ENCODE measurements around the gene PLD1.

The PLD1 gene

DNA sequence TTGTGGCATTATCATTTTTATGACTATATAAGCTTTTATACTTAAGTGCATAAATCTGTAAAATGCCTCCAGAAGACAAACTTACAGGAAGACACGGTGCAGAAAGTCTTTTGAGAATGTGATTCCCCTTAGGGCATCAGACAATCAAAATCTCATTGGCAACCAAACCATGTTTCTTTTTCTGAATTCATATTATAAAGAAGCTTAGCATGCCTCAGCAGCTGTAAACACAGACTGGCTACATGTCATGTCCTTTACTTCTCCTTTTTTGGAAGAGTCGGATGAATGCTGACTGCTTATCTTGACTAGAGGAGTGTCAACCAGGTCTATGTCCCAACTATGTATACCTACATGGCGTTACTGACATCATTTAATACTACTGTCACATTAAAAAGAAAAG, 150.1 kb downstream of the PLD1 start:
- Histone ChIP-seq H3K36me3 (ENCODE audit: control insufficient read depth, insufficient read depth, low read length) (no peaks in the 10 kb centered on the region; the same call in 1 of the 2 replicates), H3K27me3 (replicated peaks; ENCODE audit: control insufficient read depth, insufficient read depth, low read length) (no peaks in the 10 kb centered on the region), H3K4me3 (replicated peaks; ENCODE audit: low read depth, low read length) (no peak overlapping the region)
- TF ChIP-seq, protein P1, sequence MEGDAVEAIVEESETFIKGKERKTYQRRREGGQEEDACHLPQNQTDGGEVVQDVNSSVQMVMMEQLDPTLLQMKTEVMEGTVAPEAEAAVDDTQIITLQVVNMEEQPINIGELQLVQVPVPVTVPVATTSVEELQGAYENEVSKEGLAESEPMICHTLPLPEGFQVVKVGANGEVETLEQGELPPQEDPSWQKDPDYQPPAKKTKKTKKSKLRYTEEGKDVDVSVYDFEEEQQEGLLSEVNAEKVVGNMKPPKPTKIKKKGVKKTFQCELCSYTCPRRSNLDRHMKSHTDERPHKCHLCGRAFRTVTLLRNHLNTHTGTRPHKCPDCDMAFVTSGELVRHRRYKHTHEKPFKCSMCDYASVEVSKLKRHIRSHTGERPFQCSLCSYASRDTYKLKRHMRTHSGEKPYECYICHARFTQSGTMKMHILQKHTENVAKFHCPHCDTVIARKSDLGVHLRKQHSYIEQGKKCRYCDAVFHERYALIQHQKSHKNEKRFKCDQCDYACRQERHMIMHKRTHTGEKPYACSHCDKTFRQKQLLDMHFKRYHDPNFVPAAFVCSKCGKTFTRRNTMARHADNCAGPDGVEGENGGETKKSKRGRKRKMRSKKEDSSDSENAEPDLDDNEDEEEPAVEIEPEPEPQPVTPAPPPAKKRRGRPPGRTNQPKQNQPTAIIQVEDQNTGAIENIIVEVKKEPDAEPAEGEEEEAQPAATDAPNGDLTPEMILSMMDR (IDR thresholded peaks at IDR 0.05; ENCODE audit: insufficient read depth, low read length, poor library complexity, severe bottlenecking): no peak
- DNase-seq (ENCODE audit: extremely low read depth, insufficient read length): no peak

DNA sequence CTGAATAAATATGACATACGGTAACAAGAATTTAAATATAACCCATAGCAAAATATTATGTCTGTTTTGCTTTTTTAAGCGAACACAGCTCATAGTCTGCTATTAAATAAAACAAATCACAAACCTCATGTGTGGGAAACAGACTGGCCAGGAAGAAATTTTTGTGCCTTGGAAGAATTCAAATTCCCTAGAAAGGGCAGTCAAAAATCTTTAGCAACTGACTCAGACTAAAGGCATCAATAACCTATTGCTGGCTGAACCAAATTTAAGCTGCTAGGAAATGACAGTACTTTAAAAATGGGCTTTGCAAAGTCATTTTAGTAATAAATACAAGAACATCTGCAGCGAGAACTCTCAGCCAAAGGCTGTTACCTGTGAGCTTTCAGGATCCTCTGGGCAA, 151.4 kb downstream of the PLD1 start:
- H3K27me3 ChIP-seq (replicated peaks; ENCODE audit: control insufficient read depth, insufficient read depth, low read length): no peaks in the 10 kb centered on the region
- DNase-seq (ENCODE audit: extremely low read depth, insufficient read length): no peak
- no peak overlapping the region for H3K4me3 ChIP-seq (replicated peaks; ENCODE audit: low read depth, low read length)
- no peaks in the 10 kb centered on the region; the same call in 1 of the 2 replicates for H3K36me3 ChIP-seq (ENCODE audit: control insufficient read depth, insufficient read depth, low read length)
- TF ChIP-seq, protein P1 (IDR thresholded peaks at IDR 0.05; ENCODE audit: insufficient read depth, low read length, poor library complexity, severe bottlenecking): no peak

DNA sequence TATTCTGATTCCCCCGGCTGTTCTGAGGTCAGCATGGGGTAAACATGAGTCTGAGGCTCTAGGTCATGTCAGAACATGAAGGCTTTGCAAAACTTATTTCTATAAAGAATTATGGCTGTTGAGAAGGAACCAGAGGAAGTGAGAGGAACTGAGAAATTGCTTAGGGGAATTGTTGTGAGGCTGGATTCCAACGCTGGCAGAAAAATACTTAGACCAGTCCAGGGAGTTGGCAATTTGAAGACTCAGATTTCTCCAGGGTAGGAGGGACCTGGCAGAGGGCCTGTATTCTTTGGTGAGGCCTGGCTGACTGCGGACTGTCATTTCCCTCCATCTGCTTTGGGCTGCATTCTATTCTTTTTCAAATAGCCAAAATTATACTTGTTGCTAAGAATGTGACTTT, 155.5 kb downstream of the PLD1 start:
- no peak for DNase-seq (ENCODE audit: extremely low read depth, insufficient read length)
- Histone ChIP-seq H3K36me3 (ENCODE audit: control insufficient read depth, insufficient read depth, low read length) (no peaks in the 10 kb centered on the region; the same call in 1 of the 2 replicates), H3K27me3 (replicated peaks; ENCODE audit: control insufficient read depth, insufficient read depth, low read length) (no peaks in the 10 kb centered on the region), H3K4me3 (replicated peaks; ENCODE audit: low read depth, low read length) (no peak overlapping the region)
- TF ChIP-seq, protein P1 (IDR thresholded peaks at IDR 0.05; ENCODE audit: insufficient read depth, low read length, poor library complexity, severe bottlenecking): no peak

DNA sequence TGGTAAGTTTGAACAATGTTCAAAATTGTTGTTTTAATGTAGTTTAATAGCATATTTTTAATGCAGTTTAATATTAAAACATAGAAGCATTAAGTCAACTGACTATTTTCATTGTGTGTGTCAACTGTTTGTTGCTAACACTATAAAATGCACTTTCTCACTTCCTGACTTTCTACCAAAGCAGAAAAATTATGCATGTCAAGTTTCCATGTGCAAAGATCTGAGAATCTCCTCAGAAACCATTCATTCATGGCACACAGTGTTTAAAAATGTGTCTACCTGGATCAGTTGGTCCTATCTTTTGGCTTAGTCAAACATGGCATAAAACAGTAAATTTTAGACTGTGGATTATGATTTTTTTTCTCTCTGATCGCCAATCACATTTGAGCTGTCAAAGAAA, 156.0 kb downstream of the PLD1 start:
- no peak overlapping the region for H3K4me3 ChIP-seq (replicated peaks; ENCODE audit: low read depth, low read length)
- no peaks in the 10 kb centered on the region for H3K27me3 ChIP-seq (replicated peaks; ENCODE audit: control insufficient read depth, insufficient read depth, low read length)
- no peak for DNase-seq (ENCODE audit: extremely low read depth, insufficient read length)
- H3K36me3 ChIP-seq (ENCODE audit: control insufficient read depth, insufficient read depth, low read length): no peaks in the 10 kb centered on the region; the same call in 1 of the 2 replicates
- TF ChIP-seq, protein P1 (IDR thresholded peaks at IDR 0.05; ENCODE audit: insufficient read depth, low read length, poor library complexity, severe bottlenecking): no peak

DNA sequence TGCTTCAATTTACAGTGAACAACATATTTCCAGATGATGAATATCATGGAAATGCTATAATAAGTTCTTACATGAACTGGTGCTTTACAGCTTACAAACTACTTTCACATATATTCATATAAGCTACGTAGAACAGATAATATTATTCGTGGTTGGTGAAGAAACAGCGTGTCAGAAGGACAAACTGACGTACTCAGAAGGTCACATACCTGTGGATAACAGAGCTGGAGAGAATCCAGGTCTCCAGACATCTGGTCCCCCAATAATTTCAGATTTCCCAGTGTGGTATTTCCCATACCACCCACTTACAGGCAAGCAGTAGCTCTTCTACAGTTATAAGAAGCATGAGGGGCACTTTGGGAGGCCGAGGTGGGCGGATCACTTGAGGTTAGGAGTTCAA, 156.6 kb downstream of the PLD1 start:
- Histone ChIP-seq H3K27me3 (replicated peaks; ENCODE audit: control insufficient read depth, insufficient read depth, low read length) (no peaks in the 10 kb centered on the region), H3K4me3 (replicated peaks; ENCODE audit: low read depth, low read length) (no peak overlapping the region), H3K36me3 (ENCODE audit: control insufficient read depth, insufficient read depth, low read length) (no peaks in the 10 kb centered on the region)
- TF ChIP-seq, protein P1 (IDR thresholded peaks at IDR 0.05; ENCODE audit: insufficient read depth, low read length, poor library complexity, severe bottlenecking): no peak
- no peak for DNase-seq (ENCODE audit: extremely low read depth, insufficient read length)

DNA sequence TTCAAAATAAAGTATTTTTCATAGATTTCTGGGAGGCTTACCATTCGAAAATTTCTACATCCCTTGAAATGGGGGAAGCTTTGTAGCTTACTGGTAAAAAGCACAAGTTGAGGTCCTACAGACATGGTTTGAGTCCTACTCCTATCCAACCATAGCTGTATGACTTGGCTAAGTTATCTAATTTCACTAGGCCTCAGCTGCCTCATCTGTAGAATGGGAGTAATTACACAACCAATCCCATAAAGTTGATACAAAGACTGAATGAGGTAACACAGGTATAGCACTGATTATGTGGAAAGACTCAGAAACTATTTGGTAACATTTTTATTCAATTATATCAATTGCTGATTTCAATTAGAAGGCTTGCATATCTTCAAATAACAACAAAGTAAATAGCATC, 157.4 kb downstream of the PLD1 start:
- Histone ChIP-seq H3K36me3 (ENCODE audit: control insufficient read depth, insufficient read depth, low read length) (no peaks in the 10 kb centered on the region), H3K27me3 (replicated peaks; ENCODE audit: control insufficient read depth, insufficient read depth, low read length) (no peaks in the 10 kb centered on the region), H3K4me3 (replicated peaks; ENCODE audit: low read depth, low read length) (no peak overlapping the region)
- TF ChIP-seq, protein P1 (IDR thresholded peaks at IDR 0.05; ENCODE audit: insufficient read depth, low read length, poor library complexity, severe bottlenecking): no peak
- DNase-seq (ENCODE audit: extremely low read depth, insufficient read length): no peak

All from GM06990 (cell line).